HG02884 (cell line): ENCODE measurements around the gene MYL11.
"Not testable (repeated sequence)": the region's sequence is repeated elsewhere in the genome, so short reads cannot be mapped to it uniquely, and the experiment has no call there.

Experiments used
- ATAC-seq: cut with Tn5 transposase; IDR thresholded peaks from one replicate; pipeline ENCODE4 v1.9.1; 2021; ENCODE audit warnings: mild to moderate bottlenecking, moderate library complexity; ENCODE audit not compliant: unreplicated experiment

Gene MYL11

DNA sequence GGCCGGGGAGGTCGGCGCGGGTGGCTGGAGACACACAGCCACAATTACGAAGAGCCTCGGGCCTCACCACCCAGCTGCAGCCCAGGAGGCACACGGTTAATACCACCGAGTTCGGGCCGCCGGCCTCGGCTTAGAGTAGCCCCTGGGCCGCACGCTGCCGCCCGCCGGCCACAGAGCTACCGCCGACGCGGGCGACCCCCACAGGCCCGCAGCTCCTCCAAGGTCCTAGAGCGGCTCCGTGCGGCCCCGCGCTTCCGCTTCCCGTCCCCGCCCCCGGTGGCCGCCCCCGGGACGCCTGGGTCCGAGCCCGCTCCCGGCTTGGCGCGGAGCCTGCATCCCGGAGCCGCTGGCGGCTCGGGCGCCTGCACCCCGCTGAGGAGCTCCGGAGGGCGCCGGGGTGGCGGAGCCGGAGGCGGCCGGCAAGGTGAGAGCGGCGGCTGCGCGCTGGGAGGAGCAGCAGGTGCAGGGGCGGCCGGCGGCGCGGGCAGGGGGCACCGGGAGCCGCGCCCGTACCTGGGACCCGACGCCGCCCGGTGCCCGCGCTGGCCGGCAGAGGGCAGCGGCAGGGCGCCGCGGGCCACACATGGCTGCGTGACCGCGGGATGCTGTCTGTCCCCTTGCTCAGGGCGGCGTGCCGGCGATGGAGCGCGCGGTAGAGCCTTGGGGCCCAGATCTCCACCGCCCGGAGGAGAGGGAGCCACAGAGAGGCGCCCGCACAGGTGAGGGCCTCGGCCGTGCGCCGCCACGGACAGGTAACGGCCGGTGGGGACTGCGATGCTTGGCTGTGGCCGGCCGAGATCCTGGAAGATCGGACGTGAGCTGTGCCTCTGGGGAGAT, 20.8 kb downstream of the MYL11 start, which contains the start of gene ZNF48:
TSS of gene ZNF48 (plus strand) at position 266 of the 837 bp plus-strand sequence. CDS start at position 641, 375 bp downstream.
- ATAC-seq = peak; percentile 67

DNA sequence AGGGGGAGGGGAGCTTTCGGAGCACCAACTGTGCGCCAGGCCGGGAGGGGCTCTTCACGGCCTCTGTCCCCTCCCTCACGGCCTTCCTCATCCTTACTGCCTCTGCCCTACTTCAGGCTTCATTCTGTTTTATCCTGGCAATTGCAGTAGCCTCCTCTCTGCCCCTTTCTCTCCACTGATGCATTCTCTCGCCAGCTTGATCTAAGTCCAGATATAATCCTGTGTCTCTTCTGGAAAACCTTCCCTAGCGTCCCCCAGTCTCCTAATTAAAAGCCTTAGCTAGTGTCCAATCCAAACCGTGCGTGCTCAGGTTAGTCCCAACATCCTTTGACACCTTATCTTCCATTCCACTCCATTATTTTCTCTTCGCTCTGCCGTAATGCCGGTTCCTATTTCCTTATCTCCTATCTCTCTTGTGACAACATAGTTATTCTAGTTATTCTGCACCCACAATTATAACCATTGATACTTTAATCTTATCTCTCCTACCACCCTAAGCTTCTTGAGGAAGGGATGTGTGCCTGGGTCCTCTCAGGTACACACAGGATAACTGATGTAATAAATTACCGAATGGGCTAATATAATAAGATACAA, 21.5 kb downstream of the MYL11 start:
- ATAC-seq = no peak

GRCh38 chr16:30396627-30397026, 22.0 kb downstream of the MYL11 start:
- not testable (repeated sequence) for ATAC-seq

- no peak for ATAC-seq
These were observed 22.5 kb downstream of the MYL11 start for GRCh38 chr16:30397056-30397455.

GRCh38 chr16:30397776-30398660, 23.4 kb downstream of the MYL11 start:
- ATAC-seq = no peak

DNA sequence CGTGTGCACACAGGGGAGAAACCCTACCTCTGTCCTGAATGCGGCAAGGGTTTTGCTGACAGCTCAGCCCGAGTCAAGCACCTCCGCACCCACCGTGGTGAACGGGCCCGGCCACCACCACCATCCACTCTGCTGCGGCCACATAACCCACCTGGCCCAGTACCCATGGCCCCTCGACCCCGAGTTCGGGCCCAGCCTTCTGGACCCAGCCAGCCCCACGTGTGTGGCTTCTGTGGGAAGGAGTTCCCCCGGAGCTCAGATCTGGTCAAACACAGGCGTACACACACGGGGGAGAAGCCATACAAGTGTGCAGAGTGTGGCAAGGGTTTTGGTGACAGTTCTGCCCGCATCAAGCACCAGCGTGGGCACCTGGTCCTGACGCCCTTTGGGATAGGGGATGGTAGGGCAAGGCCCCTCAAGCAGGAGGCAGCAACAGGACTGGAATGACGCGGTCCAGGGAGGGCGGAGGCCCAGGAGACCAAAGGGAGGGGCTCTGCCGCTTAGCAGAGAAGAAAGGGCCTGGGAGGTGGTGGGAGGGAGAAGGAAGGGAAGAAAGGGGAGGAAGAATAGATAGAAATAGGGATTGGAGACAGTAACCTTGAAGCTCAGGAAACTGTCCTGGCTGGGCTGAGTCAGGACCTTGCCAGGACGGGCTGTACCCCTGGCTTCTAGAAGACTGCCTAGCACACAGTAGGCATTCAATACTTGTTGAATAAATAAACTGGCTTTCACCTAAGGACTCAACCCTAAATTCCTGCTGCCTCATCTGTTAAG, 24.2 kb downstream of the MYL11 start:
- no peak for ATAC-seq

DNA sequence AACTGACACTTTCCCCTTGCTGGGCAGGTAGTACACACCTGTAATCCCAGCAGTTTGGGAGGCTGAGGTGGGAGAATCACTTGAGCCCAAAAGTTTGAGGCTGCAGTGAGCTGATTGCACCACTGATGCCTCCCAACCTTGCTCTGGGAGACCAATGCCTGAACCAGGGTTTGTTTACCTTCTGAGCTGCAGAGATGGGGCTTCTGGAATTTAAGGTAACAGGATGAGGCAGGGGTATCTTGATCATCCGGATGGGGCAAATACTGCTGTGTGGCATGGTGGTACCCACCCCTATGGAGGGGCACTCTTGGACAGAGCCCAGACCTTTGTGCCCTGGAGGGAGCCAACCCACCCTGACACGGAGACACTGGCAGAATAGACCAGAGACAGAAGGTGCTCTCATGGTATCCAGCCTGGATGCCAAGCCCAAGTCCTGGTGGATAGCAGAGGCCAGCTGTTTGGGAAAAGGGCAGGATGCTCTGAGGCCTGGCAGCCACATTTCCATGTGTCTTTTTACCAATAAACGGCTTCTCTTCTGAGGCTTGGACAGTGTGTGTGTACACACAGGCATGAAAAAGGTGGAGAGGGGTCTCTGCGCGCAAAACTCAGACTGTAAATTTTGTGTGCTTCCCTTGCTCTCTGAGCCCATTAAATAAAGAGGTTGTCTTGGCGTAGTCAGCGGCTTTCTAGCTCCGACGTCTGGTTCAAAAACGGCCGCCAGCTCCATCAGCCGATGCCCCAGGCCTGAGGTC, 25.0 kb downstream of the MYL11 start:
- ATAC-seq = no peak

DNA sequence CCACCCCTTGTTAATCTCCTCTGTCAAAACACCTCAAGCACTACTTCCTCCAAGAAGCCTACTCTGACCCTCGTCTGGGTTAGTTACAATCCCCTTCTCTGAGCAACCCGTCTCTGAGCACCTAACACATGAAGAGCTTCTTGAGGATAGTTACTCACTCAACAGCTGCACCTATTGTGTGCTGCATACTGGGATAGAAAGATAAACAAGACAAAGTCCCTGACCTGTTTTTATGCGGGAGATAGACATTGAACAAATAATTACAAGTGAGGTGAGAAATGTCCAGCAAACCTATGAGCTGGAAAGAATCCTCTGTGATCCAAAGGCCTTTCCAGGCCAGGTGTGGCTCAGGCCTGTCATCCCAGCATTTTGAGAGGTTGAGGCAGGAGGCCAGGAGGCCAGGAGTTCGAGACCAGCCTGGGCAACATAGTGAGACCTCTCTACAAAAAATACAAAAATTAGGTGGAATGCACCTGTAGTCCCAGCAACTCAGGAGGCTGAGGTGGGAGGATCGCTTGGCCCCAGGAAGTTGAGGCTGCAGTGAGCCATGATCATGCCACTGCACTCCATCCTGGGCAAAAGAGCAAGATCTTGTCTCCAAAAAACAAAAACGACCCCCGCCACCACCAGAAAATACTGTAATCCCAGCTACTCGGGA, 27.3 kb downstream of the MYL11 start:
- no peak for ATAC-seq

GRCh38 chr16:30406795-30407101, 32.1 kb downstream of the MYL11 start:
- ATAC-seq = peak; percentile 8

DNA sequence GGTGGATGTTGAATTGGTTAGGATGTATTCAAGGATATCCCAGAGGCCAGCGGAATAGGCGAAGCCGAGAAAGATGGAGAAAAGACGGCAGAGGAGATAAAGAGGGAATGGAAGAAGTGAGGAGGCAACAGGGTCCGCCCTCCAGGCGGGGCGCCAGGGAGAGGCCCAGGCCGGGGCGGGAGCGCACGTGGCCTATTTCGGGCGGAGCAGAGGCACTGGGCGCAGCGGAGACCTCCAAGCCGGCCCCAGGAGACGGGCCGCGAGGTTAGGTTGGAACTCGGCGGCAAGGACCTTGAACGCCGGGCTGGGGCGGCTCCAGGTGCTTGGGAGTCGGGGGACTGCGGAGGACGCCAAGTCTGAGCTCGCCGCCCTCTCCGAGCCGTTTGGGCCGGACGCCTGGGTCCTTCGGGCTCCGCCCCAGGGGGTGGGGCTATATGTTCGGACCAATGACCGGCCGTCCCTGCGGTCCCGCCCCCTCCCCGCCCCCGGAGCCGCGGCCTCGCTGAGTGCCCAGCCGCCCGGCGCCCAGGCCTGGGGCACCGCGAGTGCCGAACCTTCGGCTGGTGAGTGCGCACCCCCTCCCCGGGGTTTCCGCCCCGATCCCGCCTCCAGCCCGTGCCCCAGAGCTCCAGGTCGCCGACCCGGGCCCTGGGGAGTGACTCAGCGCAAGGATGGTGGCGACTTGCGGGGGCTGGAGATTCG, 32.7 kb downstream of the MYL11 start, which contains the start of gene ZNF771:
TSS of gene ZNF771 (plus strand) at position 505 of the 702 bp plus-strand sequence. CDS start 448 bp downstream, outside the sequence.
- peak; percentile 76 for ATAC-seq

GRCh38 chr16:30407804-30408534, 33.4 kb downstream of the MYL11 start:
- no peak for ATAC-seq

DNA sequence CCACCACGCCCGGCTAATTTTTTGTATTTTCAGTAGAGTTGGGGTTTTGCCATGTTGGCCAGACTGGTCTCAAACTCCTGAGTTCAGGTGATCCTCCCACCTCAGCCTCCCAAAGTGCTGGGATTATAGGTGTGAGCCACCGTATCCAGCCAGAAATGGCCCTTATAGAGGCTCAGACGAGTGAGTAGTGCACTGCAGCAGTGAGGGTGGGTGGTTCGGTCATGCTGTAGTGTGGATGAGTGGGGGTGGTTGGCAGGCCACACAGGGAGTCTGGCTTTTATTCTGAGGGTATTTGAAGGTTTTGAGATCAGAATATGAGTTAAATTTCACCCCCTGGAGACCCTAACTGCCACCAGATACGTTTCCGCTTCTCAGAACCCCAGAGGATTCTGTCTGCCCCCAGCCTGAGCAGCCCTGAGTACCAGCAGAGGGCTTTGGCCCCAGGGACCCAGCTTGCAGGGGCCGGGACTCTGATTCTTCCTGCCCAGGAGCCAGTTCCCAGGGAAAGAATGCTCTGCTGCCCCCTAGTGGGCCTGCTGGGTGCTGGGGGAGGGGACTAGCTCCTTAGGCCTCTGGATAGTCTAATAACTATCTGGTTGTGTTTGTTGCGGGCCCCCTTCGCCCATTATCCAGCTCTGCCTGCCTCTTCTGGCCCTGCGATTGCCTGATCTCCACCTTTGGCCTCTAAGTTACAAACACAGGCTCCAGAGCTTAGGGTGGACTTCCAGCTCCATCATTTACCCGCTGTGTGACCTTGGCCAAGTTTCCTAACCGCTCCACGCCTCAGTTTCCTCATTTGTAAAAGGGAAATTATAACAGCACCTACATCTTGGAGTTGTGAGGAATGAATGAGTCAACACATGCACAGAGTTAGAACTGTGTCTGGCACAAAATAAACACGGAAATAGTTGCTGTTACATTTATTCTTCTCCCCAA, 34.8 kb downstream of the MYL11 start:
- no peak for ATAC-seq

DNA sequence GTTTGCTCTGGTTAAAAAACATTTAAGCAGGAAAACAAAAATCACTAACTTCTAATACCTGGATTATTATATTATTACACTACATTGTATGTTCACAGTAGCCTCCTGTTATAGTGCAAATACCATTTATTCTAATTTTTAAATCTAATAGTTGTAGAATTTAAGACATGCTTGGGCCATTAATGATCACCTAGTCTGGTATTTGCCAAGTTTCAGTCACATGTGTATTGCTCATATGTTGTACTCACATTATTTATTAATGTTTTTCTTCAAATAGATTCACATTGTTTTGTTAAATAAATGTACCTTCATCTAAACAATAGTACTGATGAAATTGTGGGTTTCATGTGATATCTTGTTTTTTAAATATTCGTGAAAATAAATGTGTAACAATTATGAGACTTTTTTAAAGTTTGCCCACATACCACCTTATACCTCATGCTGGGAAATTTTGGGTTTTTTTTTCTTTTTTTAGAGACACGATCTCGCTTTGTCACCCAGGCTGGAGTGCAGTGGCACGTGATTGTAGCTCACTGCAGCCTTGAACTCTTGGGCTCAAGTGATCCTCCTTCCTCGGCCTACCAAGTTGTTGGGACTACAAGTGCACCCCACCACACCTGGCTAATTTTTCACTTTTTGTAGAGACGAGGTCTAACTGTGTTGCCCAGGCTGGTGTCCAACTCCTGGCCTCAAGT, 38.7 kb downstream of the MYL11 start:
- no peak for ATAC-seq

DNA sequence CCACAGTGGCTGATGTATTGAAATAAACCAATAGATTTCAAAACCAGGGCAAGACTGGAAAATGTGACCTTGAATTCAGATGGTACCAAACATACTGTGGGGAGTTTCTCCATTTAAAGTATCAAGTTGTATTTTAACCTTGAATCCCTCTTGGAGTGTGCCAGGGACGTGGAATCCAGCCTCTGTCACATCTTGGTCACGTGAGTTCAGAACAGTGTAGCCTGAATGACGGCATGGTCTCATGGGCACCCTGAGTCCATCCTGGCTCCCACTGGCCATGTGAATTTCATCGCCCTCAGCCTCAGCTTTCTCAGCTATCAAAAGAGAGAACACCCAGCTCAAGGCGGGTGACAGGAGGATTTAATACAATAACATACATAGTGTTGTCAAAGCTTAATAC, 39.6 kb downstream of the MYL11 start:
- ATAC-seq = no peak

DNA sequence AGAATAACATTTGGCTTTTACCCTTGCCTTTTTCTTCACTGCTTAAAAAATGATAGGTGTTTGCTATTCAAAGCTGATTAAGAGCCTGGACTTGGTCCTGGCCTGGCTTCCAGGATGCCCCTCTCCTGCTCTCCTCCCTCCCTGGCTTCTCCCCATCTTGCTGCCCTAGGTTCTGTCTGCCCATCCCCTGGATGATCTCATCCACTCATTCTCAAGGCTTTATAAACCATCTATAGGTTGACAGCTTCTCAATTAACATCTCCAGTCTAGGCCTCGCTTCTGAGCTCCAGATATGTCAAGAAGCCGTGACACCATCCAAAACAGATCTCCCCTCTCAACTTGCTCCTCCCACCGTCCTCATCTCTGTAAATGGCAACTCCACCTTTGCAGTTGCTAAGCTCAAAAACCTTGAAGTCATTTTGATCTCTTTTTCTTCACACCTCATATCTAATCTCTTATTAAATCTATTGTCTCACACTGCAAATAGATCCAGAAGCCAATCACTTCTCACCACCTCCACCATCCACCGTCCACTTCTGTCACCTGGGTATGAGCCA, 41.5 kb downstream of the MYL11 start:
- no peak for ATAC-seq
